AG04449 (cell line): Measurements from ENCODE around the gene PLEKHM3.

Source experiments
- CTCF ChIA-PET: fragments of 350-600 bp; formaldehyde crosslinking; extraction: SDS; loops from one replicate; lab custom pipeline; 2021; ENCODE audit warnings: antibody characterized with exemption; lab: Yijun Ruan, JAX
- POLR2A ChIA-PET: fragments of 400-600, 350-600 bp; formaldehyde crosslinking; extraction: SDS; loops from one replicate; lab custom pipeline; 2020; ENCODE audit warnings: antibody characterized with exemption, inconsistent platforms; lab: Yijun Ruan, JAX
- DNase-seq: peaks from one replicate; pipeline ENCODE4 v3.0.0-alpha.2; 2010; ENCODE audit warnings: low read depth, low spot score
- H3K4me3 ChIP-seq: 2 replicates; pipeline ENCODE4 v1.5.1; 2011; ENCODE audit warnings: low read depth, mild to moderate bottlenecking, control low read depth, low read length
- CTCF ChIP-seq: IDR thresholded peaks from one replicate; pipeline ENCODE4 v1.5.1; 2011; ENCODE audit warnings: mild to moderate bottlenecking, moderate library complexity, low read length, control low read depth, inconsistent platforms; ENCODE audit not compliant: insufficient read depth; ENCODE audit errors: missing control alignments

Gene PLEKHM3

GRCh38 chr2:207772844-207773205 is 252.5 kb downstream of the PLEKHM3 start:
- DNase-seq = no peak
- ChIA-PET POLR2A (no interaction called here), CTCF (no interaction called here)
- TF ChIP-seq CTCF = no peak
- no peak overlapping the region for H3K4me3 ChIP-seq

GRCh38 chr2:207772081-207772843 is 253.1 kb downstream of the PLEKHM3 start:
- CTCF ChIA-PET = no interaction called here
- TF ChIP-seq CTCF = no peak
- POLR2A ChIA-PET = no interaction called here
- DNase-seq = no peak
- no peak overlapping the region for H3K4me3 ChIP-seq

- ChIA-PET POLR2A (no interaction called here), CTCF (no interaction called here)
- DNase-seq = no peak
- H3K4me3 ChIP-seq = no peak overlapping the region
- TF ChIP-seq CTCF = no peak
Measured at GRCh38 chr2:207771421-207771820, 253.9 kb downstream of the PLEKHM3 start.
